ENCODE data around the gene IFNA2. TPM values are rescaled to one million over a fixed set of nuclear protein-coding genes. Genes with fewer than 3 reads are reported as not detected.
"Not testable (repeated sequence)": the region's sequence is repeated elsewhere in the genome, so short reads cannot be mapped to it uniquely, and the experiment has no call there.

Gene IFNA2
- total RNA-seq (2014; rRNA removed; shearing (Covaris generic)), result not detected in 2 replicates
- not detected in 2 replicates for polyA plus RNA-seq (2016; fragmentation: Nextera tagmentation; extraction: Ambion mirVana)
- long read RNA-seq, result 0 reads

DNA sequence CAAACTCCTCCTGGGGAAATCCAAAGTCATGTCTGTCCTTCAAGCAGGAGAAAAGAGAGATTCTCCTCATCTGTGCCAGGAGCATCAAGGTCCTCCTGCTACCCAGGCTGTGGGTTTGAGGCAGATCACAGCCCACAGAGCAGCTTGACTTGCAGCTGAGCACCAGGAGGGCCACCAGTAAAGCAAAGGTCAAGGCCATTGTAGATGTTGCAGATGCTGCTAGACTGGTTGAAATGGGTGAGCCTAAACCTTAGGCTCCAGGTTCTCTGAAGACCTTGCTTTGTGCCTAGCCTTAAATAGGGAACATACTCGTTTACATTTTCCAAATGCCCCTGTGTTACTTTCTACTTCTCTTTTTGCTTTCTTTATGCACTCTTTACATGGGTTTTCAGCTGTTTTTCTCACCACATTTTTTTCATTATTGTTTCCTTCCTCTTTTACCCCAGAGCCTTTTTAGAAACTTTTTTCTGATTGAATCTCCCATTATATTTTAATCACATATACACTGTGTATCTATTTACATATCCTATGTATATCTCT lies at the start of gene IFNA2:
Gene IFNA2 (minus strand): TSS at position 268 of the 540 bp plus-strand sequence. CDS start 69 bp downstream, at position 199.
- Histone ChIP-seq H3F3A (replicated peaks; ENCODE audit: low read depth) (no peaks in the 10 kb centered on the region), H3K4me3 (no peak within 1 kb of the TSS), H3K4me1 (ENCODE audit: insufficient read depth) (0 out of 2 replicates have a peak, but pooled peaks cover 8% of the 10 kb centered on the region), H3K79me2 (replicated peaks; ENCODE audit: insufficient read depth) (no peaks in the 10 kb centered on the region), H3K9me2 (ENCODE audit: insufficient read depth) (no peaks in the 10 kb centered on the region), H2AFZ (no peak within 1 kb of the TSS), H3K27me3 (ENCODE audit: insufficient read depth) (no peaks in the 10 kb centered on the region), H3K27ac (ENCODE audit: low read depth) (no peak within 1 kb of the TSS), H3K4me2 (no peak within 1 kb of the TSS), H4K20me1 (replicated peaks; ENCODE audit: insufficient read depth) (no peaks in the 10 kb centered on the region), H3K36me3 (ENCODE audit: insufficient read depth) (no peaks in the 10 kb centered on the region)
- ATAC-seq, result no peak
- Mint-ChIP-seq H3K9me3 (no peaks in the 10 kb centered on the region), H3K27me3 (ENCODE audit: insufficient read depth, low read depth, poor library complexity) (no peaks in the 10 kb centered on the region), H3K36me3 (ENCODE audit: low read depth) (no peaks in the 10 kb centered on the region), H3K4me3 (no peak within 1 kb of the TSS), H3K27ac (no peak within 1 kb of the TSS), H3K4me1 (peaks cover 15% of the 10 kb centered on the region; the same call in 2 of the 3 replicates)
- TF ChIP-seq, protein P1, sequence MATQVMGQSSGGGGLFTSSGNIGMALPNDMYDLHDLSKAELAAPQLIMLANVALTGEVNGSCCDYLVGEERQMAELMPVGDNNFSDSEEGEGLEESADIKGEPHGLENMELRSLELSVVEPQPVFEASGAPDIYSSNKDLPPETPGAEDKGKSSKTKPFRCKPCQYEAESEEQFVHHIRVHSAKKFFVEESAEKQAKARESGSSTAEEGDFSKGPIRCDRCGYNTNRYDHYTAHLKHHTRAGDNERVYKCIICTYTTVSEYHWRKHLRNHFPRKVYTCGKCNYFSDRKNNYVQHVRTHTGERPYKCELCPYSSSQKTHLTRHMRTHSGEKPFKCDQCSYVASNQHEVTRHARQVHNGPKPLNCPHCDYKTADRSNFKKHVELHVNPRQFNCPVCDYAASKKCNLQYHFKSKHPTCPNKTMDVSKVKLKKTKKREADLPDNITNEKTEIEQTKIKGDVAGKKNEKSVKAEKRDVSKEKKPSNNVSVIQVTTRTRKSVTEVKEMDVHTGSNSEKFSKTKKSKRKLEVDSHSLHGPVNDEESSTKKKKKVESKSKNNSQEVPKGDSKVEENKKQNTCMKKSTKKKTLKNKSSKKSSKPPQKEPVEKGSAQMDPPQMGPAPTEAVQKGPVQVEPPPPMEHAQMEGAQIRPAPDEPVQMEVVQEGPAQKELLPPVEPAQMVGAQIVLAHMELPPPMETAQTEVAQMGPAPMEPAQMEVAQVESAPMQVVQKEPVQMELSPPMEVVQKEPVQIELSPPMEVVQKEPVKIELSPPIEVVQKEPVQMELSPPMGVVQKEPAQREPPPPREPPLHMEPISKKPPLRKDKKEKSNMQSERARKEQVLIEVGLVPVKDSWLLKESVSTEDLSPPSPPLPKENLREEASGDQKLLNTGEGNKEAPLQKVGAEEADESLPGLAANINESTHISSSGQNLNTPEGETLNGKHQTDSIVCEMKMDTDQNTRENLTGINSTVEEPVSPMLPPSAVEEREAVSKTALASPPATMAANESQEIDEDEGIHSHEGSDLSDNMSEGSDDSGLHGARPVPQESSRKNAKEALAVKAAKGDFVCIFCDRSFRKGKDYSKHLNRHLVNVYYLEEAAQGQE (IDR thresholded peaks at IDR 0.05; ENCODE audit: unreplicated experiment), result no peak
- TF ChIP-seq EZH2phosphoT487 (IDR thresholded peaks at IDR 0.05; ENCODE audit: unreplicated experiment) (no peak), ZNF331 (CRISPR knock-in tag; IDR thresholded peaks at IDR 0.05; ENCODE audit: low read depth) (no peak), ZNF114 (CRISPR knock-in tag; IDR thresholded peaks at IDR 0.05) (no peak), EZH2 (IDR thresholded peaks at IDR 0.05; ENCODE audit: low read depth, unreplicated experiment) (no peak)
- TF ChIP-seq, protein P2, sequence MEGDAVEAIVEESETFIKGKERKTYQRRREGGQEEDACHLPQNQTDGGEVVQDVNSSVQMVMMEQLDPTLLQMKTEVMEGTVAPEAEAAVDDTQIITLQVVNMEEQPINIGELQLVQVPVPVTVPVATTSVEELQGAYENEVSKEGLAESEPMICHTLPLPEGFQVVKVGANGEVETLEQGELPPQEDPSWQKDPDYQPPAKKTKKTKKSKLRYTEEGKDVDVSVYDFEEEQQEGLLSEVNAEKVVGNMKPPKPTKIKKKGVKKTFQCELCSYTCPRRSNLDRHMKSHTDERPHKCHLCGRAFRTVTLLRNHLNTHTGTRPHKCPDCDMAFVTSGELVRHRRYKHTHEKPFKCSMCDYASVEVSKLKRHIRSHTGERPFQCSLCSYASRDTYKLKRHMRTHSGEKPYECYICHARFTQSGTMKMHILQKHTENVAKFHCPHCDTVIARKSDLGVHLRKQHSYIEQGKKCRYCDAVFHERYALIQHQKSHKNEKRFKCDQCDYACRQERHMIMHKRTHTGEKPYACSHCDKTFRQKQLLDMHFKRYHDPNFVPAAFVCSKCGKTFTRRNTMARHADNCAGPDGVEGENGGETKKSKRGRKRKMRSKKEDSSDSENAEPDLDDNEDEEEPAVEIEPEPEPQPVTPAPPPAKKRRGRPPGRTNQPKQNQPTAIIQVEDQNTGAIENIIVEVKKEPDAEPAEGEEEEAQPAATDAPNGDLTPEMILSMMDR (conservative IDR thresholded peaks at IDR 0.05; ENCODE audit: low read depth in 2 of 2), result no peak
- no peak for DNase-seq (ENCODE audit: low spot score)

DNA sequence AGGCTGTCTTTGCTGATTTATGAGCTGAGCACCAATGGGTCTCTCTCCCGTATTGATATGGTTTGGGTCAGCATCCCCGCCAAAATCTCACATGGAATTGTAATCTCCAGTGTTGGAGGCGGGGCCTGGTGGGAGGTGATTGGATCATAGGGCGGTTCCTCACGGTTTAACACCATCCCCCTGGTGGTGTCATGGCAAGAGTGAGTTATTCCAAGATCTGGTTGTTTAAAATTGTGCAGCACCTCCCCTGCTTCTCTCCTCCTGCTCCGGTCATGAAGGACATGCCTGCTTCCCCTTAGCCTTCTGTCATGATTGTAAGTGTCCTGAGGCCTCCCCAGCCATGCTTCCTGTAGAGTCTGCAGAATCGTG lies 49.8 kb upstream of the IFNA2 start:
- not testable (repeated sequence) for H3K27me3 ChIP-seq (ENCODE audit: insufficient read depth)

More for the DNA sequence above, 49.8 kb upstream of the IFNA2 start:
- not testable (repeated sequence) for H3K4me3 ChIP-seq; H3K9me2 ChIP-seq (ENCODE audit: insufficient read depth); H2AFZ ChIP-seq; H3K4me1 Mint-ChIP-seq; H3F3A ChIP-seq (replicated peaks; ENCODE audit: low read depth); H3K79me2 ChIP-seq (replicated peaks; ENCODE audit: insufficient read depth); H3K36me3 ChIP-seq (ENCODE audit: insufficient read depth); H3K36me3 Mint-ChIP-seq (ENCODE audit: low read depth); H4K20me1 ChIP-seq (replicated peaks; ENCODE audit: insufficient read depth); H3K4me3 Mint-ChIP-seq; H3K4me2 ChIP-seq; H3K4me1 ChIP-seq (ENCODE audit: insufficient read depth); H3K9me3 Mint-ChIP-seq; H3K27ac Mint-ChIP-seq; H3K27me3 Mint-ChIP-seq (ENCODE audit: insufficient read depth, low read depth, poor library complexity); H3K27ac ChIP-seq (ENCODE audit: low read depth)
- peak; percentile 54 for ATAC-seq
- DNase-seq (ENCODE audit: low spot score), result peak; percentile 8
